ENCODE results near the gene ALDH1A3. TPM values are rescaled to one million over a fixed set of nuclear protein-coding genes. Genes with fewer than 3 reads are reported as not detected.

The ALDH1A3 gene
- total and polyA plus RNA-seq, 8 donors = 6.7 to 16.3 (median 8.9) TPM

DNA sequence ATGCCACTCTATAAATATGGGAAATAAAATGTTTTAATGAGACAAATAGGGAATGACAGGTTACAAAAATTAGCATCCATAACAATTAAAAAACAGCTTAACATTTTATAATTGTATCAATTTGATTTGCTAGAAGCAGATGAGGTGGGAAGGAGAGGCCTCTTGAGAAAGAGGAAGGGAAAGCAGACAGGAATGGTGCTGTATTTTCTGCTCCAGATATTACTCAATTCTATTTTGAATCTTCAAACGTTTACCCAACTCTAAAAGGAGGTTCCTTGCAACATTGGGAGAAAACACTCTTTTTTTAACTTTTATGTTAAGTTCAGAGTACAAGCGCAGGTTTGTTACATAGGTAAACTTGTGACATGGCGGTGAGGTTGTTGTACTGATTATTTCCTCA, 44.9 kb upstream of the ALDH1A3 start:
- Histone ChIP-seq H3K27ac (no peak overlapping the region), H3K4me1 (no peaks in the 10 kb centered on the region), H3K4me3 (no peak overlapping the region), H3K27me3 (peaks cover 0 to 5% (median 0%) of the 10 kb centered on the region in 4 donors), H3K36me3 (no peaks in the 10 kb centered on the region), H3K9me3 (no peaks in the 10 kb centered on the region)
- DNase-seq (no peak), ATAC-seq (peak in 1 of 4 donors; percentile 36), FAIRE-seq (no peak)
- WGBS, 2 donors = 70 to 72% methylated on average over 3 of the region's 3 CpGs
- TF ChIP-seq, protein P1, sequence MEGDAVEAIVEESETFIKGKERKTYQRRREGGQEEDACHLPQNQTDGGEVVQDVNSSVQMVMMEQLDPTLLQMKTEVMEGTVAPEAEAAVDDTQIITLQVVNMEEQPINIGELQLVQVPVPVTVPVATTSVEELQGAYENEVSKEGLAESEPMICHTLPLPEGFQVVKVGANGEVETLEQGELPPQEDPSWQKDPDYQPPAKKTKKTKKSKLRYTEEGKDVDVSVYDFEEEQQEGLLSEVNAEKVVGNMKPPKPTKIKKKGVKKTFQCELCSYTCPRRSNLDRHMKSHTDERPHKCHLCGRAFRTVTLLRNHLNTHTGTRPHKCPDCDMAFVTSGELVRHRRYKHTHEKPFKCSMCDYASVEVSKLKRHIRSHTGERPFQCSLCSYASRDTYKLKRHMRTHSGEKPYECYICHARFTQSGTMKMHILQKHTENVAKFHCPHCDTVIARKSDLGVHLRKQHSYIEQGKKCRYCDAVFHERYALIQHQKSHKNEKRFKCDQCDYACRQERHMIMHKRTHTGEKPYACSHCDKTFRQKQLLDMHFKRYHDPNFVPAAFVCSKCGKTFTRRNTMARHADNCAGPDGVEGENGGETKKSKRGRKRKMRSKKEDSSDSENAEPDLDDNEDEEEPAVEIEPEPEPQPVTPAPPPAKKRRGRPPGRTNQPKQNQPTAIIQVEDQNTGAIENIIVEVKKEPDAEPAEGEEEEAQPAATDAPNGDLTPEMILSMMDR (IDR thresholded peaks at IDR 0.05) = no peak
- intact Hi-C loops (cut with DNase I) = no loop called here

DNA sequence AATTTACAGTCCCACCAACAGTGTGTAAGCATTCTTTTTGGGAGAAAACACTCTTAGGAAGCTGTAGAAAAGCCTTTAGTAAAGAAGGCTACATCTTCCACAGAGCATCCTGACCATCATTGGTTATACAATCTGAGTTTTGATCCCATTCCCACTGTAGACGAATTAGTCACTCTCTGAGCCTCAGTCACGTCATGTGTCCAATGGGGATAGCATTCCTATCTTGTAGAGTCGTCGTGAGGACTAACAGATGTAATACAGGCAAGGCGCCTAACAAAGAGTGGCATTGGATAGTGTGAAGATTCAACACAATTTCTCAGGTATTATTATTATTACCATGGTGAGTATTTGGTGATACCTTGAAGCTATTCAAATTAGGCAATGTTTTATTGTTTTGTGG, 44.0 kb upstream of the ALDH1A3 start:
- intact Hi-C loops (cut with DNase I) = no loop called here
- TF ChIP-seq, protein P1 (IDR thresholded peaks at IDR 0.05) = no peak
- Histone ChIP-seq H3K36me3 (no peaks in the 10 kb centered on the region), H3K4me3 (no peak overlapping the region), H3K9me3 (no peaks in the 10 kb centered on the region), H3K27ac (no peak overlapping the region), H3K27me3 (peaks cover 0 to 5% (median 0%) of the 10 kb centered on the region in 4 donors), H3K4me1 (no peaks in the 10 kb centered on the region)
- no peak for FAIRE-seq
- DNase-seq = no peak
- ATAC-seq = no peak
- WGBS, 2 donors = 62 to 68% methylated on average over 5 of the region's 5 CpGs

DNA sequence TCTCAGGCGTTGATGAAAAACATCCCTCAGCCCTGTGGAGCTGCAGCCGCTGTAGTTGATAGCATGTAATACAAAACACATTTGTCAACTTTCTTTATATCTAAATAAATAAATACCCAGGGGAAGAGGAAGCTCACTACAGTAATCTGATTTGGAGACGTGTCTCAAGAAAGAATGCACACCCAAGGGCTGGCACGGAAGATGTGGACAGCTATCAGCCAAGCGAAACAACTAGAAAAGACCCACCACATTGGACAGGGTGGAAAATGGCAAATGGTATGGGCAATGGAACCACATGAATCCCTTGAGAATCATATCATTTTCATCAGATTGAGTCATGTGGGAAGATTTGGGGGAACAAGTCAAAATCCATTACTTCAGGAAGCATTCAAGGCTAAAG, 43.1 kb upstream of the ALDH1A3 start:
- H3K27me3 ChIP-seq = peaks cover 0 to 5% (median 0%) of the 10 kb centered on the region in 4 donors
- no peak overlapping the region for H3K4me3 ChIP-seq
- no peak overlapping the region for H3K27ac ChIP-seq
- DNase-seq (no peak), FAIRE-seq (no peak), ATAC-seq (no peak)
- no peaks in the 10 kb centered on the region for H3K4me1 ChIP-seq
- TF ChIP-seq, protein P1 (IDR thresholded peaks at IDR 0.05) = no peak
- H3K36me3 ChIP-seq = no peaks in the 10 kb centered on the region
- no peaks in the 10 kb centered on the region for H3K9me3 ChIP-seq
- intact Hi-C loops (cut with DNase I) = no loop called here
- WGBS, 2 donors = 63 to 74% methylated on average over 5 of the region's 5 CpGs

GRCh38 chr15:100841426-100841825, 38.2 kb upstream of the ALDH1A3 start:
- H3K9me3 ChIP-seq = no peaks in the 10 kb centered on the region
- TF ChIP-seq, protein P1 (IDR thresholded peaks at IDR 0.05) = no peak
- 74 to 83% methylated on average over 3 of the region's 3 CpGs for WGBS, 2 donors
- H3K4me1 ChIP-seq = no peaks in the 10 kb centered on the region
- no peak for FAIRE-seq
- intact Hi-C loops (cut with DNase I) = no loop called here
- H3K36me3 ChIP-seq = no peaks in the 10 kb centered on the region
- H3K4me3 ChIP-seq = no peak overlapping the region
- no peak for DNase-seq
- no peak overlapping the region for H3K27ac ChIP-seq
- peaks cover 0 to 5% (median 0%) of the 10 kb centered on the region in 4 donors for H3K27me3 ChIP-seq
- ATAC-seq = no peak

DNA sequence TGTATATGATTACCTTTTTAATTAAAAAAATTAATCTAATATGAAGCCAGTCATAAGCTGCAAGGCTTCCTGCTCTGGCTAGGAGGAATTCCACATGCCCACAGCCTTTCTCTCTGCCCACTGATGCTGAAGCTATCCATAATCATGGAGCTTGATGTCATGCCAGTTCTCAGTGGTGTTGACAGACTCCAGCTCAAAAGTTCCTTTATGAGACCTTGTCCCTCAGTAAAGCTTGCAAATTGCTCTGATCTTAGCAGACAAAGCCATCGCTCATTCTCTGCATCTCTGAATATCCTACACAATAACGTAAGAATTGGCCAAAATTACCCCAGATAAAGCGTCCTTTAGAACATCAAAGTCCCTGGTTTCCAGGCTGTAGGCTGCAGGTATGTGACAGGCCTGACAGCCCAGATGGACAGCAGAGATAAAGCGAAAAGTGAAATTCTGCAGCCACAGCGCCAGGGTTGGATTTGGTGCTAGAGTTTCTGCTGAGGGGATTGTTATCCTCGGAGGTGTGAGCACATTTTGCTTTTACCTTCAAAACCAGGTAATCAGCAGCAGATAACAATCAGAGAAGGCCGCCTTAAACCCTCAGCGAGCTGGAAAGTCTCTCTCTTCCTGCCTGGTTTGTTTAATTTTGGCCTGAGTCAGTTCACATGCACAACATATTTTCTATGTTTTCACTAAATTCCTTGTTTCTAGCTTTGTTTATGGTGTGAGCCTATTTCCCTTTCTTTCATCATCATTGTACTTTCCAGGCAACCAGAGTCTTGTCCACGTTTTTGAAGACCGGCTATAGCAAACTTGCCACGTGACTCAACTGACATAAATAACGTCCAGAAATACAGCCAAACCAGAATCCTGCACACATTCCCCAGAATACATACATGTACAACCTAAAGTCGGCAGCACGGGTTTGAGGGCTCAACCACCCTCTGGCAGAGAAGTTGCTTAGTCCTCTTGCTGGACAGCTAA, 36.6 kb upstream of the ALDH1A3 start:
- no peaks in the 10 kb centered on the region for H3K36me3 ChIP-seq
- DNase-seq (no peak), FAIRE-seq (no peak), ATAC-seq (no peak)
- intact Hi-C loops (cut with DNase I) = no loop called here
- no peak overlapping the region for H3K27ac ChIP-seq
- H3K4me1 ChIP-seq = no peaks in the 10 kb centered on the region
- no peaks in the 10 kb centered on the region for H3K27me3 ChIP-seq
- no peak overlapping the region for H3K4me3 ChIP-seq
- no peaks in the 10 kb centered on the region for H3K9me3 ChIP-seq
- TF ChIP-seq, protein P1 (IDR thresholded peaks at IDR 0.05) = no peak
- WGBS, 2 donors = 60 to 70% methylated on average over 14 of the region's 14 CpGs

Measured in pancreas (tissue), 10 donors.